WTC11 (cell line): ENCODE data around the gene TBX2. TPM values are rescaled to one million over a fixed set of nuclear protein-coding genes. Genes with fewer than 3 reads are reported as not detected.

Experiments used
- ATAC-seq: fragments of 200-7000 bp; cut with Tn5 transposase; 2 replicates; pipeline ENCODE4 v1.10.0; 2021; ENCODE audit warnings: mild to moderate bottlenecking, moderate library complexity
- CTCF ChIA-PET: fragments of 300-600 bp; sonication (Branson Sonifier 250); formaldehyde crosslinking; loops from one replicate; lab custom pipeline; 2021; ENCODE audit warnings: antibody characterized with exemption; lab: Charles Lee
- POLR2A ChIA-PET: fragments of 350-600 bp; sonication (Branson Sonifier 250); formaldehyde crosslinking; loops from one replicate; lab custom pipeline; 2021; ENCODE audit warnings: antibody characterized with exemption; lab: Charles Lee
- DNase-seq: peaks from one replicate; pipeline ENCODE4 v3.0.0; 2021; ENCODE audit warnings: low spot score
- H3K27ac Mint-ChIP-seq: 2 replicates; pipeline ENCODE4 v1.8.0; 2021; ENCODE audit warnings: mixed read lengths
- H3K27me3 Mint-ChIP-seq: 2 replicates; pipeline ENCODE4 v1.8.0; 2021; ENCODE audit warnings: low read depth, mild to moderate bottlenecking, moderate library complexity, mixed read lengths
- H3K36me3 Mint-ChIP-seq: 2 replicates; pipeline ENCODE4 v1.8.0; 2021; ENCODE audit warnings: mixed read lengths
- H3K4me1 Mint-ChIP-seq: 2 replicates; pipeline ENCODE4 v1.8.0; 2022; ENCODE audit warnings: mixed read lengths
- H3K4me3 Mint-ChIP-seq: 2 replicates; pipeline ENCODE4 v1.8.0; 2021; ENCODE audit warnings: mild to moderate bottlenecking, moderate library complexity, mixed read lengths
- H3K9me3 Mint-ChIP-seq: 2 replicates; pipeline ENCODE4 v1.8.0; 2021; ENCODE audit warnings: mixed read lengths
- AR ChIP-seq: fragments of 250-450 bp; sonication (Bioruptor Pico); IDR thresholded peaks from 2 replicates; pipeline ENCODE4 v1.9.0; 2021; ENCODE audit warnings: mild to moderate bottlenecking
- CREB1 ChIP-seq: sonication (generic); formaldehyde crosslinking; IDR thresholded peaks from 2 replicates; pipeline ENCODE4 v1.8.0; 2023; ENCODE audit warnings: mild to moderate bottlenecking, missing genetic modification reagents
- CTCF ChIP-seq: fragments of 200-600 bp; IDR thresholded peaks from 2 replicates; pipeline ENCODE4 v1.8.0; 2022; ENCODE audit warnings: antibody characterized with exemption
- E2F4 ChIP-seq: sonication (generic); formaldehyde crosslinking; IDR thresholded peaks from 2 replicates; pipeline ENCODE4 v1.8.1; 2022; ENCODE audit warnings: low read depth, mild to moderate bottlenecking, moderate library complexity, missing genetic modification reagents, borderline replicate concordance
- E2F5 ChIP-seq: sonication (generic); formaldehyde crosslinking; IDR thresholded peaks from 2 replicates; pipeline ENCODE4 v1.8.1; 2022; ENCODE audit warnings: mild to moderate bottlenecking, moderate library complexity, missing genetic modification reagents
- ETV6 ChIP-seq: sonication (generic); formaldehyde crosslinking; IDR thresholded peaks from 2 replicates; pipeline ENCODE4 v1.8.1; 2022; ENCODE audit warnings: mild to moderate bottlenecking, missing genetic modification reagents
- HMGXB4 ChIP-seq: sonication (generic); formaldehyde crosslinking; IDR thresholded peaks from 2 replicates; pipeline ENCODE4 v1.8.1; 2023; ENCODE audit warnings: mild to moderate bottlenecking, moderate library complexity, missing genetic modification reagents
- NR1H2 ChIP-seq: sonication (generic); formaldehyde crosslinking; IDR thresholded peaks from 2 replicates; pipeline ENCODE4 v1.9.0; 2021; ENCODE audit warnings: mild to moderate bottlenecking, moderate library complexity, missing genetic modification reagents
- NR3C1 ChIP-seq: sonication (generic); formaldehyde crosslinking; conservative IDR thresholded peaks from 2 replicates; pipeline ENCODE4 v1.8.1; 2023; ENCODE audit warnings: low read depth, mild to moderate bottlenecking, missing genetic modification reagents
- PREB ChIP-seq: sonication (generic); formaldehyde crosslinking; IDR thresholded peaks from 2 replicates; pipeline ENCODE4 v1.8.1; 2022; ENCODE audit warnings: mild to moderate bottlenecking, missing genetic modification reagents, moderate library complexity, borderline replicate concordance
- PRRX2 ChIP-seq: fragments of 250-450 bp; sonication (Bioruptor Pico); IDR thresholded peaks from 2 replicates; pipeline ENCODE4 v1.8.0; 2021; ENCODE audit warnings: mild to moderate bottlenecking
- RORB ChIP-seq: fragments of 250-450 bp; sonication (Bioruptor Pico); IDR thresholded peaks from 2 replicates; pipeline ENCODE4 v1.9.0; 2021; ENCODE audit warnings: mild to moderate bottlenecking
- SMAD4 ChIP-seq: sonication (generic); formaldehyde crosslinking; IDR thresholded peaks from 2 replicates; pipeline ENCODE4 v1.8.0; 2022; ENCODE audit warnings: mild to moderate bottlenecking, missing genetic modification reagents
- SOX15 ChIP-seq: fragments of 250-450 bp; sonication (Bioruptor Pico); IDR thresholded peaks from 2 replicates; pipeline ENCODE4 v1.9.0; 2021; ENCODE audit warnings: mild to moderate bottlenecking
- TP53 ChIP-seq: sonication (generic); formaldehyde crosslinking; IDR thresholded peaks from 2 replicates; pipeline ENCODE4 v1.8.1; 2023; ENCODE audit warnings: mild to moderate bottlenecking, missing genetic modification reagents
- USF1 ChIP-seq: sonication (generic); formaldehyde crosslinking; IDR thresholded peaks from 2 replicates; pipeline ENCODE4 v1.8.0; 2022; ENCODE audit warnings: mild to moderate bottlenecking, missing genetic modification reagents
- ZNF121 ChIP-seq: sonication (generic); formaldehyde crosslinking; IDR thresholded peaks from 2 replicates; pipeline ENCODE4 v1.8.0; 2023; ENCODE audit warnings: missing genetic modification reagents
- ZNF396 ChIP-seq: fragments of 250-450 bp; sonication (Bioruptor Pico); IDR thresholded peaks from 2 replicates; pipeline ENCODE4 v1.8.0; 2021; ENCODE audit warnings: mild to moderate bottlenecking, moderate library complexity, borderline replicate concordance
- ZNF416 ChIP-seq: fragments of 250-450 bp; sonication (Bioruptor Pico); IDR thresholded peaks from 2 replicates; pipeline ENCODE4 v1.9.0; 2021; ENCODE audit warnings: mild to moderate bottlenecking, inconsistent platforms
- ZNF423 ChIP-seq: fragments of 250-450 bp; sonication (Bioruptor Pico); IDR thresholded peaks from 2 replicates; pipeline ENCODE4 v2.1.2; 2022; ENCODE audit warnings: mild to moderate bottlenecking, moderate library complexity
- ZNF425 ChIP-seq: fragments of 250-450 bp; sonication (Bioruptor Pico); conservative IDR thresholded peaks from 2 replicates; pipeline ENCODE4 v1.9.0; 2021; ENCODE audit warnings: mild to moderate bottlenecking
- total RNA-seq: library from RNA; stranded (reverse); gene quantifications from 3 replicates; pipeline ENCODE4 v1.2.3, GENCODE V29; 2021

Gene TBX2
- total RNA-seq, 1 experiment from 2014 or later: 0.09 TPM

GRCh38 chr17:61404913-61405685 is 5.5 kb downstream of the TBX2 start:
- H3K36me3 Mint-ChIP-seq: no peaks in the 10 kb centered on the region
- TF ChIP-seq PREB: no peak
- no peak for TF ChIP-seq ZNF121 (CRISPR knock-in tag)
- no peak for TF ChIP-seq ZNF416 (CRISPR knock-in tag)
- TF ChIP-seq SOX15: no peak
- no peak for TF ChIP-seq AR (CRISPR knock-in tag)
- TF ChIP-seq ZNF425: no peak
- TF ChIP-seq SMAD4 (CRISPR knock-in tag): no peak
- H3K27me3 Mint-ChIP-seq: peaks cover 100% of the 10 kb centered on the region
- peak overlapping the region; percentile 53 for H3K4me3 Mint-ChIP-seq
- peak; percentile 50 for DNase-seq
- ChIA-PET CTCF (interaction anchor here (0.9 to 2.1 kb wide), 4 partner anchors 7 to 50 kb away, joined by 3 to 9 read pairs (median 3); no protein-coding TSS in a partner anchor), POLR2A (interaction anchor here (0.5 kb wide), 1 partner anchor 1300 kb away, joined by 7 read pairs; no protein-coding TSS in a partner anchor)
- H3K9me3 Mint-ChIP-seq: no peaks in the 10 kb centered on the region
- H3K4me1 Mint-ChIP-seq: peaks cover 32% of the 10 kb centered on the region
- H3K27ac Mint-ChIP-seq: no peak overlapping the region
- ATAC-seq: peak; percentile 9

- CTCF ChIA-PET: interaction anchor here (0.5 kb wide), 1 partner anchor 110 kb away, joined by 3 read pairs; no protein-coding TSS in a partner anchor
- Mint-ChIP-seq H3K27ac (no peak overlapping the region), H3K27me3 (peaks cover 99% of the 10 kb centered on the region), H3K4me1 (peaks cover 38% of the 10 kb centered on the region), H3K9me3 (no peaks in the 10 kb centered on the region), H3K36me3 (no peaks in the 10 kb centered on the region), H3K4me3 (no peak overlapping the region)
- POLR2A ChIA-PET: no interaction called here
- DNase-seq (peak; percentile 22), ATAC-seq (no peak)
- TF ChIP-seq NR1H2 (CRISPR knock-in tag): no peak
- no peak for TF ChIP-seq PRRX2 (CRISPR knock-in tag)
- no peak for TF ChIP-seq USF1 (CRISPR knock-in tag)
- no peak for TF ChIP-seq ETV6 (CRISPR knock-in tag)
- no peak for TF ChIP-seq RORB (CRISPR knock-in tag)
- TF ChIP-seq HMGXB4 (CRISPR knock-in tag): no peak
- no peak for TF ChIP-seq E2F4 (CRISPR knock-in tag)
- TF ChIP-seq ZNF423 (CRISPR knock-in tag): no peak
- TF ChIP-seq CREB1 (CRISPR knock-in tag): no peak
- TF ChIP-seq TP53 (CRISPR knock-in tag): no peak
- TF ChIP-seq E2F5: no peak
- no peak for TF ChIP-seq CTCF
- TF ChIP-seq NR3C1 (CRISPR knock-in tag): no peak
- no peak for TF ChIP-seq ZNF396
Measured at GRCh38 chr17:61405686-61406536, 6.3 kb downstream of the TBX2 start.
